SK-N-MC (cell line): ENCODE measurements around the gene MLF2.

Source experiments
- DNase-seq: peaks from one replicate; pipeline ENCODE4 v3.0.0-alpha.2; 2011; ENCODE audit warnings: low read depth, low spot score
- H3K27ac ChIP-seq: fragments of 200-600 bp; sonication (generic); 2 replicates; pipeline ENCODE4 v1.5.1; 2016; ENCODE audit warnings: mixed run types
- H3K36me3 ChIP-seq: fragments of 200-600 bp; sonication (generic); 2 replicates; pipeline ENCODE4 v1.6.1; 2017; ENCODE audit warnings: antibody characterized with exemption, low read length, mixed read lengths; ENCODE audit not compliant: insufficient read depth
- H3K4me3 ChIP-seq: fragments of 200-600 bp; sonication (generic); 2 replicates; pipeline ENCODE4 v1.5.1; 2016
- H3K9ac ChIP-seq: fragments of 200-600 bp; sonication (generic); 2 replicates; pipeline ENCODE4 v1.8.0; 2017; ENCODE audit warnings: mixed run types, mixed read lengths; ENCODE audit not compliant: insufficient read length
- H3K9me3 ChIP-seq: fragments of 200-600 bp; sonication (generic); 2 replicates; pipeline ENCODE4 v1.6.1; 2017; ENCODE audit warnings: low read depth, mild to moderate bottlenecking, antibody characterized with exemption, low read length, moderate library complexity, mixed read lengths
- EZH2 ChIP-seq: fragments of 200-600 bp; sonication (generic); IDR thresholded peaks from one replicate; pipeline ENCODE4 v1.6.1; 2017; ENCODE audit warnings: antibody characterized with exemption
- FOXP2 ChIP-seq: optimal IDR thresholded peaks from 2 replicates; pipeline ENCODE3; 2011; ENCODE audit warnings: mild to moderate bottlenecking, moderate library complexity; ENCODE audit not compliant: insufficient read depth; ENCODE audit errors: extremely low read length, control extremely low read depth
- POLR2AphosphoS5 ChIP-seq: IDR thresholded peaks from 2 replicates; pipeline ENCODE4 v1.6.1; 2012; ENCODE audit warnings: mild to moderate bottlenecking, low read depth, low read length, borderline replicate concordance

The MLF2 gene

DNA sequence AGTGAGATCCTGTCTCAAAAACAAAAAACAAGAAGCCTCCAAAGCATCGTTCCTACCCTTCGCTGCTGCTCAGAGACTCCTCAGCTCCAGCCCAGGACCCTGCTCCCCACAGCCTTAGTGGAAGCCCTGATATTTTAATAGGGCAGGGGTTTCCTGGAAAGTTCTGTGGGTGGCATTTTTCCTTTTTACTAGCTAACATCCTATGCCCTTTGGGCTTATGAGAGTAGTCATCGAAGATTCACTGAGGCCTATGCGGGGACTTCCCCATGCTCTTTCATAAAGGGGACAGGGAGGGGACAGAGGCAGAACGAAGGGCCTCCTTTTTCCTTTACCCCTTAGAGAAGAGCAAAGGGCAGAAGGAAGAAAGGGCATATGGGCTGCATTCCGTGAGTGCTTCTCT lies 27.6 kb upstream of the MLF2 start:
- H3K36me3 ChIP-seq, result no peaks in the 10 kb centered on the region
- no peak overlapping the region for H3K4me3 ChIP-seq
- H3K9ac ChIP-seq, result no peak overlapping the region
- no peak for TF ChIP-seq POLR2AphosphoS5
- TF ChIP-seq FOXP2, result no peak
- TF ChIP-seq EZH2, result no peak
- no peaks in the 10 kb centered on the region for H3K9me3 ChIP-seq
- H3K27ac ChIP-seq, result no peak overlapping the region
- no peak for DNase-seq

DNA sequence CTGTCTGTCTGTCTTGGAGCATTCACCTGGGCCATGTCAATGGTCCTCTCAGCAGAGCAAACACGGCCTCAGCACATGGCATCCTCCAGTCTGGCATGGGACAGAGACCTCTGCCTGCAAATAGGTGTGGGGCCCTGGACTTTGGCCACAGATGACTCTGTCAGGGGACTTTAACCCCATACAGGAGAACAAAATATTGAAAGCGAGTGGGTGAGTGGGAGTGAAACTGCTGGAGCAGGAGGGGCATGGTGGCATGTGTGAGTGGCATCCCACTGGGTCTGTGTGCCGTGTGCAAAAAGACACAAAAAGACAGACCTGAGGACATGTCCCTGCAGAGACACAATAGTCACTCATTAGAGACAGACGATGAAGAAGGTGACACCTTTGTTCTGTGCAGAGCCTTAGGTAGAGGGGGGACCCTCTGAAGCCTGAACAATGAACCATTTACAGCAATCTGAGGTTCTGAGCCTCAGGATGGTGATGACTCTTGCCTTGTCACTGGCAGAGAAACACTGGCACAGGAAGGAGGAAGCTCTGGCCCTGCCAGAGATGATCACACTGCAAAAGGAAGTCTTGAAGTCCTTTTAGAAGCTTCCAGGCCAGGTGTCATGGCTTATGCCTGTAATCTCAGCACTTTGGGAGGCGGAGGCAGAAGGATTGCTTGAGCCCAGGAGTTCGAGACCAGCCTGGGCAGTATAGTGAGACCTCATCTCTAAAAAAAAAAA lies 26.9 kb upstream of the MLF2 start:
- H3K9ac ChIP-seq, result no peak overlapping the region
- H3K36me3 ChIP-seq, result no peaks in the 10 kb centered on the region
- no peak overlapping the region for H3K27ac ChIP-seq
- no peak for DNase-seq
- no peaks in the 10 kb centered on the region for H3K9me3 ChIP-seq
- TF ChIP-seq FOXP2 (no peak), POLR2AphosphoS5 (no peak), EZH2 (no peak)
- H3K4me3 ChIP-seq, result no peak overlapping the region

DNA sequence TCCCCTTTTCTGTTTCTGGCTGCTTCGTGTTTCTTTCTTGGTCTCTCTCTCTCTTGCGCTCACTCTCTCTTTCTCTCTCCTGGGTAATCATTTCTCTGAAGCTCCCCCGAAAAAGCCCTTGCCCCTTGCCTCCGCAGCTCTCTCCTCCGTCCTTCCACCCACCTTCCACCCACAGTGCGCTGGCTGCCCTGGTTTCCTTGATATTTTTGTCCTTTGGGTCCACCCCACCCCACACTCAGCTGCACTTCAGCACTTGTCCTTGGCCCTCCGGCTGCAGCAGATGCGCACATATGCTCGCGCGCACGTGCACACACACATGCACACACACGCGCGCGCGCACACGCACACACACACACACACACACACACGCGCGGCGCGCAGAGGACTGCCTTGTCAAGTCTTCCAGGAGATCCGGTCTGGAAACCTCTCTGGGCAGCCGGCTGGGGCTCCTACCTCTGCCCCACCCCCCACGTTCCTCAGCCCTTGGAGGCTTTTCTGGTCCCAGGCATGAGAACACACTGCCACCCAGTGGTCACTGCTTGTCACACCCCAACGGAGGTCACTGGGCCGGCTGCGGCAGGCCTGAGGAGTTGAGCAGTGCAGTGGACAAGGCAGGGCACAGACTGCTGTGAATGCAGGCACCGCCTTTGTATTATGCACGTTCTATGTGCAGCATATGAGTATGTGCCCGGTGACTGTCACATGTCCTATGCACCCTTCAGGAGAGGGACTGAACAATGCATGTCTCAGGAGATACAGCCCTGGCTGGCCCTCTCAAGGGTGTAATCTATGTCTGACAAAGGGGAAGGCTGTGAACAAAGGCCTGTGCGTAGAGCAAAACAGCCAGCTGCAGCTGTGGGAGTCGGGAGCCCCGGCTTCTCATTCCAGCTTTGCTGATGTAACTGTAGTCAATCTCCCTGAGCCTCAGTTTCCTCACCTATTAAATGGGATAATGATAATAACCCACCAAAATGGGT lies 25.9 kb upstream of the MLF2 start:
- Histone ChIP-seq H3K9me3 (no peaks in the 10 kb centered on the region), H3K36me3 (no peaks in the 10 kb centered on the region), H3K4me3 (peak overlapping the region; percentile 73), H3K27ac (no peak overlapping the region; the same call in 1 of the 2 replicates), H3K9ac (peak overlapping the region; percentile 39)
- DNase-seq, result peak; percentile 42
- TF ChIP-seq POLR2AphosphoS5, result no peak
- no peak for TF ChIP-seq EZH2
- peak; percentile 45 for TF ChIP-seq FOXP2

DNA sequence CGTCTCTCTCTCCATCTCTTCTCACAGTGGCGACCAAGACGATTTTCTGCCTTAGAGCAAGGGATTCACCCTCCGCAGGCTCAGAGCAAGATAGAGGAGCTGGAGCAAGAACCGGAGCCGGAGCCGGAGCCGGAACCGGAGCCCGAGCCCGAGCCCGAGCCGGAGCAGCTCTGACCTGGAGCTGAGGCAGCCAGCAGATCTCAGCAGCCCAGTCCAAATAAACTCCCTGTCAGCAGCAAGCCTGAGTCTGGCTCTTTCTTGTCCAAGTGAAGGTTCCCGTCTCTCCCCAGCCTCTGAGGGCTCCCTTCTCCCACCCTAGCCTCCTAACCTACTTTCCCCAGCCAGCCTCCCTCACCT lies 25.3 kb upstream of the MLF2 start:
- Histone ChIP-seq H3K36me3 (no peaks in the 10 kb centered on the region), H3K27ac (no peak overlapping the region; the same call in 1 of the 2 replicates), H3K4me3 (peak overlapping the region; percentile 73), H3K9ac (peak overlapping the region; percentile 34), H3K9me3 (no peaks in the 10 kb centered on the region)
- DNase-seq, result no peak
- no peak for TF ChIP-seq EZH2
- no peak for TF ChIP-seq FOXP2
- no peak for TF ChIP-seq POLR2AphosphoS5

DNA sequence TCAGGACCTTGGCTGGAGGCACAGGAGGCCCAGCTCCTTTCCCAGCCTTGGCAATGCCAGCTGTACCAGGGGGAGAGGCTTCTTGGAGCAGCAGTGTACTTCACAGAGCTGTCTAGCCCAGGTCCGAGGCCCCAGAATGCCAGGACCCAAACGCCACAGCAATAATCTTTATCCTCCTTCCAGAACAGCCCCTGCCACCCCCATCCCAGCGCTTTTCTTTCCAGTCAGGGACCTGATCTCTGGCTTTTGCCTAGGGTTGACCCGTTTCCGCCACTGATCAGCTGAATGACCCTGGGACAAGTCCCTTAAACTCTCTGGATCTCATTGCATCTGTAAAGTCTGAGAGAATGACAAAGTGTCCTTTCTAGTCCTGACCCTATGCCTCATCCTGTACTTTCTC lies 24.4 kb upstream of the MLF2 start:
- H3K36me3 ChIP-seq, result no peaks in the 10 kb centered on the region
- DNase-seq, result no peak
- no peaks in the 10 kb centered on the region for H3K9me3 ChIP-seq
- no peak overlapping the region for H3K9ac ChIP-seq
- H3K4me3 ChIP-seq, result no peak overlapping the region
- TF ChIP-seq POLR2AphosphoS5 (no peak), EZH2 (no peak), FOXP2 (no peak)
- H3K27ac ChIP-seq, result no peak overlapping the region

DNA sequence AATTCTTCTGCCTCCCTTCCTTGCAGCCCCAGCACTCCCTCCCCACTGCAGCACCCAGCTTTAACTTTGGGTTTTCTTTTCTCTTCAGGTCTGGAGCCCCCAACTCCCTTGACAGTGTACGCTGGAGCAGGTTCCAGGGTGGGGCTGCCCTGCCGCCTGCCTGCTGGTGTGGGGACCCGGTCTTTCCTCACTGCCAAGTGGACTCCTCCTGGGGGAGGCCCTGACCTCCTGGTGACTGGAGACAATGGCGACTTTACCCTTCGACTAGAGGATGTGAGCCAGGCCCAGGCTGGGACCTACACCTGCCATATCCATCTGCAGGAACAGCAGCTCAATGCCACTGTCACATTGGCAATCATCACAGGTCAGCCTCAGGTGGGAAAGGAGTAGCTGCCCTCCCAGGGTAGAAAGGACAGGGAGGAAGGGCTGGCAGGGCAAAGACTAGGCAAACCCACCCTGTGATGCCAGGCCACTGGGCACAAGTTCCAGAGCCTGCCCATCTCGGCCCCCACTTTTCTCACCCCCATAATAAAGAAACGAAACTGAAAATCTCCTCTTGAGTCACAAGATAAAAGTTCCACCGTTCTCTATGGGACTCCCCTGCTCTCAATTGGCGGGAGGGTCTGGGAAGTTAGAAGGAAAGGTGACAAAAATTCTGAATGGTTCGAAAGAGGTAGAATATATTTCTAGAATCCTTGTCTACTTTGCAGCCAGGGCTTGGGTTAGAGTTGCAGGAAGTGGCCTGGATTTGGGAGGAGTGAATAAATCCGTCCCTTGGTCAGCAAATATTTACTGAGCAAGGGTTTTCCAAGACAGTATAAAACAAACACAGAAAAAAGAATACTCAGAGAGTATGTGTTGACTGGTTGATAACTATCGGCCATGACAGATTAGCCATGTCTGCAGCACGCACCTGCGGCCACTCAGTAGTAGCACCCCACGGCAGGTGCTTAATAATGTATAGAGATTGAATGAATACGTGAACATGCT lies 22.5 kb upstream of the MLF2 start:
- TF ChIP-seq FOXP2 (no peak), POLR2AphosphoS5 (no peak), EZH2 (no peak)
- Histone ChIP-seq H3K4me3 (no peak overlapping the region), H3K9me3 (no peaks in the 10 kb centered on the region), H3K27ac (no peak overlapping the region), H3K36me3 (peaks cover 10% of the 10 kb centered on the region; the same call in 1 of the 2 replicates), H3K9ac (no peak overlapping the region)
- no peak for DNase-seq

DNA sequence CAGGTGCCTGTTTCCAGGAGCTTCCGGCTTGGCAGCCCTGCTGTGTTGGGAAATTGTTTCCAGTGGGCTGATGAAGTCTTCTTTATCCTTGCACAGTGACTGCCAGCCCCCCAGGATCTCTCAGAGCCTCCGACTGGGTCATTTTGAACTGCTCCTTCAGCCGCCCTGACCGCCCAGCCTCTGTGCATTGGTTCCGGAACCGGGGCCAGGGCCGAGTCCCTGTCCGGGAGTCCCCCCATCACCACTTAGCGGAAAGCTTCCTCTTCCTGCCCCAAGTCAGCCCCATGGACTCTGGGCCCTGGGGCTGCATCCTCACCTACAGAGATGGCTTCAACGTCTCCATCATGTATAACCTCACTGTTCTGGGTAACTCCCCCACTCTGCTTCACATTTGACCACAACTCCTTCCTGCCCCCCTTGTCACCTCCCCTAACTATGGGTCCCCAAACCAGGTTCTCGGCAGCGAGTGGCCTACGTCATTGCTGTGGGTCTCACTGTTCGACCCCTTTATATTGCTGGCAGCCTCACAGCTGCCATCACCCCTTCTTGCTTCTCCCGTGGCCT lies 21.6 kb upstream of the MLF2 start:
- H3K4me3 ChIP-seq, result no peak overlapping the region
- no peak overlapping the region for H3K27ac ChIP-seq
- no peaks in the 10 kb centered on the region for H3K9me3 ChIP-seq
- peaks cover 17% of the 10 kb centered on the region; the same call in 1 of the 2 replicates for H3K36me3 ChIP-seq
- DNase-seq, result no peak
- no peak for TF ChIP-seq POLR2AphosphoS5
- TF ChIP-seq FOXP2, result no peak
- no peak for TF ChIP-seq EZH2
- H3K9ac ChIP-seq, result no peak overlapping the region
